Kidney (tissue), 14 donors: ENCODE results near the gene GTF3C1. TPM values are rescaled to one million over a fixed set of nuclear protein-coding genes. Genes with fewer than 3 reads are reported as not detected.
"Not testable (repeated sequence)": the region's sequence is repeated elsewhere in the genome, so short reads cannot be mapped to it uniquely, and the experiment has no call there.

Experiments
- DNase-seq, 5 donors: peaks; one replicate each; pipeline ENCODE4 v3.0.0-alpha.2; 2013 to 2020
- FAIRE-seq: peaks from 2 replicates; lab custom pipeline; 2012; peaks lifted over from hg19 to GRCh38; lab: Jason Lieb, UNC
- H3K27ac ChIP-seq, 2 donors: one replicate each; pipeline ENCODE4 v1.7.0; 2013; ENCODE audit warnings: low read depth in 2 of 2, low read length in 2 of 2, inconsistent platforms in 1 of 2
- H3K27me3 ChIP-seq: one replicate; pipeline ENCODE4 v1.7.1; 2013; ENCODE audit warnings: low read length, inconsistent platforms; ENCODE audit not compliant: control insufficient read depth, insufficient read depth
- H3K36me3 ChIP-seq, 3 donors: one replicate each; pipeline versions ENCODE4 v1.7.0 to v1.7.1; 2013; ENCODE audit warnings: low read length in 3 of 3, control low read depth in 1 of 3, inconsistent platforms in 1 of 3; ENCODE audit not compliant: insufficient read depth in 3 of 3, control insufficient read depth in 2 of 3
- H3K4me1 ChIP-seq, 3 donors: one replicate each; pipeline versions ENCODE4 v1.7.0 to v1.7.1; 2013; ENCODE audit warnings: low read length in 3 of 3, inconsistent platforms in 1 of 3, low read depth in 1 of 3; ENCODE audit not compliant: control insufficient read depth in 2 of 3, insufficient read depth in 2 of 3
- H3K4me3 ChIP-seq, 3 donors: one replicate each; pipeline versions ENCODE4 v1.7.0 to v1.8.1; 2013; ENCODE audit warnings: low read length in 3 of 3, control low read depth in 1 of 3, inconsistent platforms in 1 of 3
- H3K9ac ChIP-seq, 3 donors: one replicate each; pipeline versions ENCODE4 v1.7.0 to v1.7.1; 2013; ENCODE audit warnings: low read length in 3 of 3, control low read depth in 1 of 3, inconsistent platforms in 1 of 3
- H3K9me3 ChIP-seq, 3 donors: one replicate each; pipeline versions ENCODE4 v1.7.0 to v1.7.1; 2013; ENCODE audit warnings: low read length in 3 of 3, control low read depth in 1 of 3, inconsistent platforms in 1 of 3; ENCODE audit not compliant: control insufficient read depth in 2 of 3, insufficient read depth in 1 of 3
- CTCF ChIP-seq: IDR thresholded peaks from 3 replicates; pipeline ENCODE4 v1.5.1; 2012; ENCODE audit warnings: mild to moderate bottlenecking, moderate library complexity, borderline replicate concordance; ENCODE audit not compliant: insufficient read depth; ENCODE audit errors: extremely low read depth
- intact Hi-C: fragments of 100-400 bp; cut with DNase I; formaldehyde crosslinking; loops from one replicate; pipeline ENCODE4 v1.11.1; 2022
- polyA plus RNA-seq: library from polyadenylated mRNA; stranded (reverse); fragments of 350-450 nt; fragmentation: Illumina TruSeq; extraction: RNeasy Lipid Tissue Mini Kit (QIAGEN cat#74804); gene quantifications from one replicate; pipeline ENCODE4 v1.2.3, GENCODE V29; 2014; ENCODE audit warnings: low read depth, low replicate concordance; ENCODE audit not compliant: insufficient read depth
- total RNA-seq: library from RNA; stranded (reverse); fragmentation: NEBNext Ultra II Directional; extraction: Animal tissue kit (Norgen Biotek cat#: 25700); gene quantifications from one replicate; pipeline ENCODE4 v1.2.1, GENCODE V29; 2021
- donor health status: control.
- donor health status: control.
- donor health status: control.
- donor health status: control.
- donor health status: control.
- donor health status: DM: yes; HTN: yes; CAD: no.
- donor health status: Normal renal cell carcinoma (clear cell type).

Gene GTF3C1
- total and polyA plus RNA-seq, 2 donors from 2014 or later: 59.0 to 81.7 TPM

DNA sequence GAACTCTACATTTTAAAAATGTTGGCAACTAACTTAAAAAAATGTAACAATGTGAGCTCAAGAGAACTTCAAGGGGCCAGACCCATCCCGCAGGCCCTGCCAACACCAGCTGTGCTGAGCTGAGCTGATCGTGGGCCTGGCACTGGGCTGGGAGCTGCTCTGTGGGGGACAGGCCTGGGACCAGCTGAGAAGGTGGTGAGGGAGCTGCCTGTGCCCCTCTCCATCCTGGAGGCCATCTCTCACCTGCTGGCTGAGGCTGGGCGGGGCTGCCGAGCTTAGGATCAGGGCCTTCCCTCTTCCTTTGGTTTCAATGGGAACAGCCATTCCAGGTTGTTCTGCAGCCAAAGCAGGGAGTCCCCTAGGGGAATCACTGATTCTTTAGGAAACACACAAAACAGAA, 89.5 kb downstream of the GTF3C1 start:
- H3K27me3 ChIP-seq: no peaks in the 10 kb centered on the region
- intact Hi-C loops: no loop called here
- H3K27ac ChIP-seq: no peak overlapping the region
- H3K9ac ChIP-seq: no peak overlapping the region
- peaks cover 5 to 30% (median 9%) of the 10 kb centered on the region in 3 donors for H3K36me3 ChIP-seq
- no peaks in the 10 kb centered on the region for H3K9me3 ChIP-seq
- TF ChIP-seq CTCF: no peak
- peaks cover 0 to 9% (median 8%) of the 10 kb centered on the region in 3 donors for H3K4me1 ChIP-seq
- FAIRE-seq: no peak
- no peak overlapping the region for H3K4me3 ChIP-seq
- DNase-seq: peak in 1 of 5 donors; percentile 75

DNA sequence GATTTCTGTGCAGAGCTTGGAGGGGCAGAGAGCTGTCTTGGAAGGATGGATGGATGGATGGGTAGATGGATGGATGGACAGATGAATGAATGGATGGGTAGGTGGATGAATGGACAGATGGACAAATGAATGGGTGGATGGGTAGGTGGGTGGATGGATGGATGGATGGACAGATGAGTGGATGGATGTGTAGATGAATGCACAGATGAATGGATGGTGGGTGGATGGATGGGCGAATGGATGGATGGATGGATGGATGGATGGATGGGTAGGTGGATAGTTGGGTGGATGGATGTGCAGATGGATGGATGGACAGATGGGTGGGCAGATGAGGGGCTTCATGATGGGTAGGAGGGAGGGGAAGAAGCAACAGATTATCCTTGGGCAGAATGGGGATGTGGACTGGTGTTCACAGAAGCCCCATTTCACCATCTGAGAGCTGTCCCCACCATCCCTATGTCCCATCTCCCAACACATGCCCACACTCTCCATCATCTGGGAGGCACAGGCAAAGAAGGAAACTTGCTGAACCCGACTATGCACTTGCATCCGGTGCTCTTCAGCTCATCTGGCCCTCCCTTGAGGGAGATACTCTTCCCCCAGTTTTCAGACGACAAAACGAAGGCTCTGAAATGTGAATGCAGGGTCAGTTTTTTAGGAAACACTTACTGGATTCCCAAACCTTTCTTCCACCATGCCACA, 90.6 kb downstream of the GTF3C1 start:
- Histone ChIP-seq H3K27ac (no peak overlapping the region), H3K36me3 (peaks cover 5 to 24% (median 6%) of the 10 kb centered on the region in 3 donors), H3K4me1 (peaks cover 0 to 9% (median 8%) of the 10 kb centered on the region in 3 donors), H3K9ac (peak overlapping the region in 1 of 3 donors; percentile 40), H3K4me3 (no peak overlapping the region), H3K27me3 (no peaks in the 10 kb centered on the region), H3K9me3 (no peaks in the 10 kb centered on the region)
- peak in 1 of 5 donors; percentile 18 for DNase-seq
- TF ChIP-seq CTCF: no peak
- intact Hi-C loops: loop anchor here (10.0 kb wide), 1 partner anchor 284 kb away; no protein-coding TSS in a partner anchor
- no peak for FAIRE-seq

GRCh38 chr16:27458258-27458657, 91.5 kb downstream of the GTF3C1 start:
- Histone ChIP-seq H3K9ac (no peak overlapping the region), H3K4me3 (no peak overlapping the region), H3K27me3 (no peaks in the 10 kb centered on the region), H3K4me1 (peaks cover 0 to 9% (median 8%) of the 10 kb centered on the region in 3 donors), H3K27ac (no peak overlapping the region), H3K36me3 (peaks cover 5 to 16% (median 6%) of the 10 kb centered on the region in 3 donors), H3K9me3 (no peaks in the 10 kb centered on the region)
- FAIRE-seq (no peak), DNase-seq (peak in 1 of 5 donors; percentile 56)
- TF ChIP-seq CTCF: no peak
- intact Hi-C loops: loop anchor here (10.0 kb wide), 1 partner anchor 283 kb away; no protein-coding TSS in a partner anchor

- not testable (repeated sequence) for H3K27ac ChIP-seq, FAIRE-seq, H3K4me1 ChIP-seq, H3K9me3 ChIP-seq, H3K4me3 ChIP-seq, H3K9ac ChIP-seq, H3K27me3 ChIP-seq
- peak in 1 of 5 donors; percentile 48 for DNase-seq
- intact Hi-C loops: loop anchor here (10.0 kb wide), 1 partner anchor 283 kb away; no protein-coding TSS in a partner anchor
- peaks cover 5 to 16% (median 6%) of the 10 kb centered on the region in 3 donors for H3K36me3 ChIP-seq
Measured at GRCh38 chr16:27457605-27457900, 92.2 kb downstream of the GTF3C1 start.
